ACC112 (cell line): ENCODE measurements around the gene ERAP2.
"Not testable (repeated sequence)": the region's sequence is repeated elsewhere in the genome, so short reads cannot be mapped to it uniquely, and the experiment has no call there.

Experiments
- H2AFZ ChIP-seq: fragments of 200-600 bp; sonication (generic); one replicate; pipeline ENCODE4 v1.6.0; 2017; ENCODE audit warnings: antibody characterized with exemption, low read length; ENCODE audit not compliant: unreplicated experiment
- H3K27ac ChIP-seq: fragments of 200-600 bp; sonication (generic); 2 replicates; pipeline ENCODE4 v1.5.1; 2014; ENCODE audit warnings: low read depth, mild to moderate bottlenecking, antibody characterized with exemption, low read length, moderate library complexity
- H3K27me3 ChIP-seq: fragments of 200-600 bp; sonication (generic); 2 replicates; pipeline ENCODE4 v1.6.1; 2014; ENCODE audit warnings: mild to moderate bottlenecking, antibody characterized with exemption, low read length, moderate library complexity, mixed read lengths; ENCODE audit not compliant: insufficient read depth
- H3K36me3 ChIP-seq: fragments of 200-600 bp; sonication (generic); 2 replicates; pipeline ENCODE4 v1.6.1; 2016; ENCODE audit warnings: mild to moderate bottlenecking, antibody characterized with exemption, low read length, moderate library complexity, mixed read lengths; ENCODE audit not compliant: insufficient read depth
- H3K4me1 ChIP-seq: fragments of 200-600 bp; sonication (generic); one replicate; pipeline ENCODE4 v1.6.1; 2016; ENCODE audit warnings: low read length, mixed read lengths; ENCODE audit not compliant: insufficient read depth, unreplicated experiment, control insufficient read depth
- H3K4me3 ChIP-seq: fragments of 200-600 bp; sonication (generic); 2 replicates; pipeline ENCODE4 v1.5.1; 2014; ENCODE audit warnings: mild to moderate bottlenecking, low read depth, low read length
- H3K79me2 ChIP-seq: fragments of 200-600 bp; sonication (generic); one replicate; pipeline ENCODE4 v1.6.0; 2016; ENCODE audit warnings: low read length; ENCODE audit not compliant: control insufficient read depth, unreplicated experiment, insufficient read depth

ERAP2 gene, protein sequence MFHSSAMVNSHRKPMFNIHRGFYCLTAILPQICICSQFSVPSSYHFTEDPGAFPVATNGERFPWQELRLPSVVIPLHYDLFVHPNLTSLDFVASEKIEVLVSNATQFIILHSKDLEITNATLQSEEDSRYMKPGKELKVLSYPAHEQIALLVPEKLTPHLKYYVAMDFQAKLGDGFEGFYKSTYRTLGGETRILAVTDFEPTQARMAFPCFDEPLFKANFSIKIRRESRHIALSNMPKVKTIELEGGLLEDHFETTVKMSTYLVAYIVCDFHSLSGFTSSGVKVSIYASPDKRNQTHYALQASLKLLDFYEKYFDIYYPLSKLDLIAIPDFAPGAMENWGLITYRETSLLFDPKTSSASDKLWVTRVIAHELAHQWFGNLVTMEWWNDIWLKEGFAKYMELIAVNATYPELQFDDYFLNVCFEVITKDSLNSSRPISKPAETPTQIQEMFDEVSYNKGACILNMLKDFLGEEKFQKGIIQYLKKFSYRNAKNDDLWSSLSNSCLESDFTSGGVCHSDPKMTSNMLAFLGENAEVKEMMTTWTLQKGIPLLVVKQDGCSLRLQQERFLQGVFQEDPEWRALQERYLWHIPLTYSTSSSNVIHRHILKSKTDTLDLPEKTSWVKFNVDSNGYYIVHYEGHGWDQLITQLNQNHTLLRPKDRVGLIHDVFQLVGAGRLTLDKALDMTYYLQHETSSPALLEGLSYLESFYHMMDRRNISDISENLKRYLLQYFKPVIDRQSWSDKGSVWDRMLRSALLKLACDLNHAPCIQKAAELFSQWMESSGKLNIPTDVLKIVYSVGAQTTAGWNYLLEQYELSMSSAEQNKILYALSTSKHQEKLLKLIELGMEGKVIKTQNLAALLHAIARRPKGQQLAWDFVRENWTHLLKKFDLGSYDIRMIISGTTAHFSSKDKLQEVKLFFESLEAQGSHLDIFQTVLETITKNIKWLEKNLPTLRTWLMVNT

DNA sequence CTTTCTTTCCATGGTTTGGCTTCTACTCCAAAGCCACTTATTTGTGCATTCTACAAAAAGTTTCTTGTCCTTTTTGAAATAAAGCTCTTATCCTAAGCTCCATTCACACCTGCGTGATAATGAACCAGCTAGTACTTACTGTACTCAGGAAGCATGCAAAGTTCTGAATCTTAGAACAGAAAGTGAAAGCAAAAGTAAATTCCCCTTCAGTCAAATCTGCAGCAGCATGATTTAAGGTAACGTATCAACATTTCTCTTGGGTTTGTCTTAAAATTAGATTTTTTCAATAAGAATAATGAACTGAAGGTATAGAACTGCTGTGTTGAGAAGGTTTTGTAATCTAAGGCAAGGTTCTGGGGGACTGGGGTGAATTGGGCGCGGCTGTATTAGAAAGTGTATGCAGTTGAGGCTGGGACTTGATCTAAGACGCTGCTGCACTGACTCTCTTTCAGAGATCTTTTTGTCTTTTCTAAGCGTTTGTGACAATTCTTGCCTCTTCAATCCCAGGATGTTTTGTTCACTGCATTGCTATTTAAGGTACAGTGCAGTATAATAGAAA lies at the start of gene ERAP2:
Gene ERAP2 (plus strand): TSS at position 209 of the 559 bp plus-strand sequence. CDS start 3,186 bp downstream, outside the sequence.
- Histone ChIP-seq H3K79me2 (peaks cover 6% of the 10 kb centered on the region), H3K27me3 (no peaks in the 10 kb centered on the region), H2AFZ (peak within 1 kb of the TSS; percentile 97), H3K27ac (peak within 1 kb of the TSS; percentile 58), H3K36me3 (peaks cover 6% of the 10 kb centered on the region; the same call in 1 of the 2 replicates), H3K4me1 (peaks cover 27% of the 10 kb centered on the region), H3K4me3 (peak within 1 kb of the TSS; percentile 86)

DNA sequence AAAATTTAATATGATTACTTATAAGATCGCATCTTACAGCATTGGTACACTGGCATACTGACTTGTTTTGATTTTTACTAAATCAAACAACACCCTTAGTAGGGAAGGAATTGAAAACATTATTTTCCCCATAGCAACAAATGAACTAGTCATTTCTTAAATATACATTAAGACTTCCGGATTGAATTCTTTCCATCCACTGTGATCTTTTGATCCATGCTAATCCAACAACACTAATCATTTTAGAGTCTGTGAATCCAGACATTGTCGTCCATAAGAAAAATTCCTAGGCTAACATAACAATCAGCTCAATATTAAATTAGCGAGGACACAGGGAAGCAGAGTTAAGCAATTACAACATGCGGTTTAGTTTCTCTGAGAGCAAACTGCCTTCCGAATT lies 47.0 kb upstream of the ERAP2 start:
- no peak overlapping the region for H2AFZ ChIP-seq
- H3K36me3 ChIP-seq: no peaks in the 10 kb centered on the region
- H3K4me3 ChIP-seq: no peak overlapping the region
- no peaks in the 10 kb centered on the region for H3K79me2 ChIP-seq
- H3K4me1 ChIP-seq: no peaks in the 10 kb centered on the region
- no peak overlapping the region for H3K27ac ChIP-seq
- H3K27me3 ChIP-seq: no peaks in the 10 kb centered on the region

DNA sequence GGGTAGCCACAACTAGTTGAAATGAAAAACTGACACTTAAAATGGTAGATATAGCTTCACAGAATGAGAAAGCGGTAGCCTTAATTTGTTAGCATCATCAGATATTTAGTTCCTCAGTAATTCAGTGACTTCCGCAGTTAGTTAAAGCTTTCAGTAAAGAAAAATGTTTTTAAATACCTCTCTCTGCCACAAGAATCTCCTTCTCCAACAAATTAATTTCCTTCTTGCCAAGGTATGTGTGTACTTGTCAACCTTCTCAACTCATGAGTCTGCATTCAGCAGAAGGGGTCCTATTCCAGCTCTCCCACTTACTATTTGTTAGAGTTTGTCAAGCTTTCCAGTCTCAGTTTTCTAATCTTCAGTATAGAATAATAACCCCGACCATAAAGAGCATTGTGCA lies 42.3 kb upstream of the ERAP2 start:
- H2AFZ ChIP-seq: no peak overlapping the region
- H3K79me2 ChIP-seq: no peaks in the 10 kb centered on the region
- no peak overlapping the region for H3K4me3 ChIP-seq
- H3K4me1 ChIP-seq: no peaks in the 10 kb centered on the region
- no peak overlapping the region for H3K27ac ChIP-seq
- no peaks in the 10 kb centered on the region for H3K27me3 ChIP-seq
- H3K36me3 ChIP-seq: no peaks in the 10 kb centered on the region

DNA sequence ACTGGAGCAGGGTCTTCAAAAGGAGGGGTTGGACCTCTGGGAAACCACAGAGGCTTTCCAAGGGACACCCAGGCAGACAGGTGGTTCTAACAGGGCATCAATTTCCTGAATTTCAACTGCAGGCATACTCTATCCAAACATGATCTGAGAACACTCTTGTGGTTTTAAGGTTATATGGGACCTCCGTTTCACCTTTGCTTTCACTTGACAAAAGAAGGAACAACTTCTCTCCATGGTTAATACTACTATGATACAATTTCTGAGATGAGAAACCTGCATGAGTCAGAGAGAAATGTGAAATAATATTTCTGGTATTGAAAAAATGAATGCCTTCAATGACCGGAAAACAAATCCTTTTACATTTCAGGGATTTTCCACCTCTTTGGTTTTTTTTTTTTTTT lies 40.5 kb upstream of the ERAP2 start:
- Histone ChIP-seq H3K4me1 (no peaks in the 10 kb centered on the region), H3K27me3 (no peaks in the 10 kb centered on the region), H3K79me2 (no peaks in the 10 kb centered on the region), H2AFZ (no peak overlapping the region), H3K4me3 (no peak overlapping the region), H3K36me3 (no peaks in the 10 kb centered on the region), H3K27ac (no peak overlapping the region)

DNA sequence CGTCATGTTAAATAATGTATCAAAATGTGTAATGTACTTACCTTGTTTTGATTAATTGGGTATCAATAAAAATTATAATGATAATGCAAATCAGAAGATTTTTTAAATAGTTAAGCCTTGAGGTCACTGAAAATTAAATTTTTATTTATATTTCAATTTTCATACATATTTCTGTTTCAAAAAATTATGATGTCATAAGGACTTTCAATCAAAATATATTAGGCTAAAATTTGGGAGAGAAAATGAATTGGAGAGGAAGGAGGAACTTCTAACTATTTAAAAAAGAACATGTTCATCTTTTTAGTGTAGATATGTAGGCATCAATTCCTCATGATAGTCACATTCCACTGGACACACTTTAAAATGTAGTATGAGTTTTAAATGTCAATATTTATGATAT lies 39.5 kb upstream of the ERAP2 start:
- H3K36me3 ChIP-seq: no peaks in the 10 kb centered on the region
- no peak overlapping the region for H3K27ac ChIP-seq
- no peak overlapping the region for H3K4me3 ChIP-seq

DNA sequence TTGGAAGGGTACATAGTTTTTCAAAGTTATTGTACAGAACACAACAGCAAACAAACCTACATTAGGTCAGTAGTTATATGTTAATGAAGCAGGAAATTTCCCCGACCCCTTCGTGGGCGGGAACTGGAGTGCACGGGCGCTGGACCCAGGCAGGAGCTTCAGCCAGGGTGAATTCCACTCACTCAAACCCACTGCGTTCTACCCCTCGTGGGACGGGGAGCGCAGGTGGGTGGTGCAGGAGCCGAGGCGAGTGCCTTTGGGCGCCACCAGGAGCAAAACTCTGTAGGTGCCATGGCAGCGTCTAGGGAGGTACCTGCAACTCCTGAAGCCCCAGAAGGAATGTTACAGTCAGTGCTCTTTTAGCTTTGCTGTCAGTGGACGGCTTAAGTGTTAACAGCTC lies 39.0 kb upstream of the ERAP2 start:
- Histone ChIP-seq H3K4me3 (no peak overlapping the region), H3K27ac (no peak overlapping the region), H3K79me2 (no peaks in the 10 kb centered on the region), H3K27me3 (no peaks in the 10 kb centered on the region), H3K36me3 (no peaks in the 10 kb centered on the region), H3K4me1 (no peaks in the 10 kb centered on the region), H2AFZ (no peak overlapping the region)

More for the DNA sequence above, 39.5 kb upstream of the ERAP2 start:
- Histone ChIP-seq H2AFZ (no peak overlapping the region), H3K4me1 (no peaks in the 10 kb centered on the region), H3K27me3 (no peaks in the 10 kb centered on the region), H3K79me2 (no peaks in the 10 kb centered on the region)

DNA sequence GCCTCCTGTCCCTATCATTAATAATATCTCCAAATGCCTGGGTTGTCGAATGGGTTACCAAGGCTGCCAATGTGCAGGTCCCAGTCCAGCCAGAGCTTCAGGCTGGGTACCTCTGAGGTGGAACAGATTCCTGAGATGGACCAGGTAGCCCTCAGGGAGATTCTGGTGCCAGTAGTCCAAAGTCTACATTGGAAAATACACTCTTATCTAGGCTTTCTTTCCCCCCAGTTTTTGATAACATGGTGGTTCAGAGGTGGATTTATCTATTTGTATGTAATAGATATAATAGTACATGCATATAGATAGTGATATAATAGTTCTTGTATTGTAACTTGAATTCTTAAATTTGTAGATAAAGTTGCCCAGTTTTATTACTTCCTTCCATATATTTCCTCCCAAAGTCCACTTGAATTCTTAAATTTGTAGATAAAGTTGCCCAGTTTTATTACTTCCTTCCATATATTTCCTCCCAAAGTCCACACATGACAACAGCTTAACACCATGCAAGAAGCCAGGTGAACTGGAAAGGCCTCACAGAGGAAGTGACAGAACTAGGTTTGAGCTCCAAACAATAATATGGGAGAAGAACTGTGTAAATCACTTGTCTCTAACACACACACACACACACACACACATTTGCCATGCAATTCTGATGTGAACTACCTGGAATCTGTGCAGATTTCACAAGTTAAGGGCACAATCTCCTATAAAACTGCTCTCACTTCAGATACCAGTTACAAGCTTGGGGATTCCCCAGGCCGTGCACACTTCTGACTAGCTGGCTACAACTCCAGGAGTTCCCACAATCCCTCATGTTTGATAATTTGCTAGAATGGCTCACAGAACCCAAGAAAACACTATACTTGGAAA lies 37.9 kb upstream of the ERAP2 start:
- Histone ChIP-seq H3K27me3 (no peaks in the 10 kb centered on the region), H3K4me3 (no peak overlapping the region), H3K79me2 (no peaks in the 10 kb centered on the region)

DNA sequence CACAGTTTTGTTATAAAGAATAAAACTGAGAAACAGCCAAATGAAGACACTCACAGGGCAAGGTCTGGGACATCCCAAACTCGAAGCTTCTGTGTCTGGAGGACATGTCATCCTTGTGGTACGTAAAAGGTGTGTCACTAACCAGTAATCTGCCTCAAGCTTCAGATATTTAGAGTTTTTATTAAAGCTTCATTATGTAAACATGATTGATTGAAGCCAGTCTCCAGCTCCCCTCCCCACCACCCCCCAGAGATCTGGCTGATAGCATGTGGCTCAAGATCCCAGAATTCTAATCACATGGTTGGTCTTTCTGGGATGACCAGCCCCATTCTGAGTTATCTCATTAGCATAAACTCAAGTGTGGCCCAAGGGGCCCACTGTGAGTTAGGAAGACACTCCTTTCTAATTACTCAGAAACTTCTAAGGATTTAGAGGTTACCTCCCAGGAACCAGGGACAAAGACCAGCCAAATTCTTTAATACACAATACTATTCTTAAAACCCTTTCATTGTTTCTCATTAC lies 37.2 kb upstream of the ERAP2 start:
- Histone ChIP-seq H3K36me3 (no peaks in the 10 kb centered on the region), H3K79me2 (no peaks in the 10 kb centered on the region), H3K4me1 (no peaks in the 10 kb centered on the region), H3K27ac (no peak overlapping the region), H2AFZ (no peak overlapping the region), H3K4me3 (no peak overlapping the region), H3K27me3 (no peaks in the 10 kb centered on the region)

More for the DNA sequence above, 37.9 kb upstream of the ERAP2 start:
- H2AFZ ChIP-seq: no peak overlapping the region
- H3K4me1 ChIP-seq: no peaks in the 10 kb centered on the region
- no peaks in the 10 kb centered on the region for H3K36me3 ChIP-seq
- no peak overlapping the region for H3K27ac ChIP-seq

DNA sequence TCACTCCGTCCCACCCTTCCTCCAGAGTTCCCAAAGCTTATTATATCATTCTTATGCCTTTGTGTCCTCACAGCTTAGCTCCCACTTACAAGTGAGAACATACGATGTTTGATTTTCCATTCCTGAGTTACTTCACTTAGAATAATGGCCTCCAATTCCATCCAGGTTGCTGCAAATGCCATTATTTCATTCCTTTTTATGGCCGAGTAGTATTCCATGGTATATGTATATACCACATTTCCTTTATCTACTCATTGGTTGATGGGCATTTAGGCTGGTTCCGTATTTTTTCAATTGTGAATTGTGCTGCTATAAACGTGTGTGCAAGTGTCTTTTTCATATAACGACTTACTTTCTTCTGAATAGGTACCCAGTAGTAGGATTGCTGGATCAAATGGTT lies 34.4 kb upstream of the ERAP2 start:
- H3K27me3 ChIP-seq, H3K27ac ChIP-seq, H2AFZ ChIP-seq, H3K36me3 ChIP-seq, H3K4me3 ChIP-seq, H3K4me1 ChIP-seq, H3K79me2 ChIP-seq: not testable (repeated sequence)

DNA sequence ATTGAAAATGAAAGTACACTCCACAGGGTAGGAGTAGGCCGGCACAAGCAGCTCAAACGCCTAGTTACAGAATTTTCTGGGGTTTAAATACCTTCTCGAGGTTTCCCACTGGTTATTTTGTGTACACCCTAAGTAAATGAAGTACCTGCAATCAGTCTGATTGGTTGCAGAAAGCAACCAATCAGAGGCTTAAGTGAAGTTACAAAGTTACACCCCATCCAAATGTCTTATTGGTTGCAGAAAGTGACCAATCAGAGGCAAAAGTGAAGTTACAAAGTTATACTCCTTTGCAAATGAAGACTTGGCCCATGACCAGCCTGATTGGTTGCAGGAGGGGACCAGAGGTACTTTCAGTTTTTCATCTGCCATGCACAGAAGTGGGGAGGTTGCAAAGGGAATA lies 33.2 kb upstream of the ERAP2 start:
- Histone ChIP-seq H3K79me2 (no peaks in the 10 kb centered on the region), H2AFZ (peak overlapping the region; percentile 12), H3K36me3 (no peaks in the 10 kb centered on the region), H3K27ac (no peak overlapping the region), H3K4me3 (no peak overlapping the region), H3K4me1 (no peaks in the 10 kb centered on the region), H3K27me3 (no peaks in the 10 kb centered on the region)
